Activated CD8-positive, alpha-beta T cell treated with anti-CD3 and anti-CD28 coated beads for 36 hours (primary cell): ENCODE results near the gene EPHB6. TPM values are rescaled to one million over a fixed set of nuclear protein-coding genes. Genes with fewer than 3 reads are reported as not detected.

Source experiments
- ATAC-seq: fragments of 200-7000 bp; cut with Tn5 transposase; one replicate; pipeline ENCODE4 v1.10.0; 2021; ENCODE audit warnings: mild to moderate bottlenecking, moderate library complexity
- CTCF ChIA-PET: fragments of 350-600 bp; sonication (Branson Sonifier 250); formaldehyde crosslinking; loops from one replicate; lab custom pipeline; 2021; ENCODE audit warnings: antibody characterized with exemption; lab: Charles Lee
- POLR2A ChIA-PET: fragments of 350-600 bp; sonication (Branson Sonifier 250); formaldehyde crosslinking; loops from one replicate; lab custom pipeline; 2021; ENCODE audit warnings: antibody characterized with exemption; lab: Charles Lee
- DNase-seq: peaks from one replicate; pipeline ENCODE4 v3.0.0-alpha.2; 2020
- H3K27ac Mint-ChIP-seq: one replicate; pipeline ENCODE4 v1.8.0; 2021; ENCODE audit warnings: mild to moderate bottlenecking, mixed read lengths
- H3K27me3 Mint-ChIP-seq: one replicate; pipeline ENCODE4 v1.8.0; 2021; ENCODE audit warnings: mixed read lengths
- H3K36me3 Mint-ChIP-seq: one replicate; pipeline ENCODE4 v1.8.0; 2021; ENCODE audit warnings: low read depth, mixed read lengths
- H3K4me1 Mint-ChIP-seq: one replicate; pipeline ENCODE4 v1.8.0; 2021; ENCODE audit warnings: low read depth, mixed read lengths
- H3K4me3 Mint-ChIP-seq: one replicate; pipeline ENCODE4 v1.8.0; 2021; ENCODE audit warnings: mild to moderate bottlenecking, moderate library complexity, mixed read lengths
- H3K9me3 Mint-ChIP-seq: one replicate; pipeline ENCODE4 v1.8.0; 2021; ENCODE audit warnings: mixed read lengths
- intact Hi-C: fragments of 100-400 bp; cut with micrococcal nuclease; formaldehyde crosslinking; loops from one replicate; pipeline ENCODE4 v1.10.0; 2022
- total RNA-seq, 2 experiments: library from RNA; stranded (reverse); gene quantifications; one replicate each; pipeline ENCODE4 v1.2.3, GENCODE V29; 2021
- TF ChIP-seq, protein P1 (sequence below): fragments of 200-600 bp; IDR thresholded peaks from one replicate; pipeline ENCODE4 v1.8.0; 2022; ENCODE audit warnings: antibody characterized with exemption, mild to moderate bottlenecking

The EPHB6 gene
- total RNA-seq, 2 experiments from 2014 or later = 3.5 to 5.5 TPM

DNA sequence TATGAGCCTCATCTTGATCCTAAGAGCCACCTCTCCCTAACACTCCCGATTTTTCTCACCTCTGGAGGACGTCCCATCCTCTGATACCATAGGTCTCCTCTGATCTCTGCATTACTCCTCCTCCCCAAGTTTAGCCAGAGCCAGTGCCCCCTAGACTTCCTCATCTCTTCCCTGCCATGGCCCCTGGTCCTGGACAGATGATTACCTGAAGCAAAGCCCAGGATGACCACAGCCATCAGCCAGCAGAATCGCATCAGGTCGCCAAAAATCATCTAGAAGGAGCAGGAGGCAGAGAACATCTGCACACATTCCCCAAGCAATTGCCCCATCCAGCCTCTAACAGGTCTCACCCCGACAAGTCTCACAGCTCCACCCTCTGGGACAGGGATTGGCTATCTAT is 19.0 kb downstream of the EPHB6 start:
- intact Hi-C loops = loop anchor here (10.0 kb wide), 1 partner anchor 341 kb away; no protein-coding TSS in a partner anchor
- H3K36me3 Mint-ChIP-seq = no peaks in the 10 kb centered on the region
- no peak overlapping the region for H3K27ac Mint-ChIP-seq
- H3K9me3 Mint-ChIP-seq = no peaks in the 10 kb centered on the region
- H3K27me3 Mint-ChIP-seq = no peaks in the 10 kb centered on the region
- H3K4me3 Mint-ChIP-seq = no peak overlapping the region
- ChIA-PET POLR2A (no interaction called here), CTCF (interaction anchor here (0.8 to 5.7 kb wide), 16 partner anchors 7 to 571 kb away, joined by 3 to 47 read pairs (median 8); partner anchors contain the start of gene EPHB6)
- DNase-seq = no peak
- H3K4me1 Mint-ChIP-seq = no peaks in the 10 kb centered on the region
- TF ChIP-seq, protein P1, sequence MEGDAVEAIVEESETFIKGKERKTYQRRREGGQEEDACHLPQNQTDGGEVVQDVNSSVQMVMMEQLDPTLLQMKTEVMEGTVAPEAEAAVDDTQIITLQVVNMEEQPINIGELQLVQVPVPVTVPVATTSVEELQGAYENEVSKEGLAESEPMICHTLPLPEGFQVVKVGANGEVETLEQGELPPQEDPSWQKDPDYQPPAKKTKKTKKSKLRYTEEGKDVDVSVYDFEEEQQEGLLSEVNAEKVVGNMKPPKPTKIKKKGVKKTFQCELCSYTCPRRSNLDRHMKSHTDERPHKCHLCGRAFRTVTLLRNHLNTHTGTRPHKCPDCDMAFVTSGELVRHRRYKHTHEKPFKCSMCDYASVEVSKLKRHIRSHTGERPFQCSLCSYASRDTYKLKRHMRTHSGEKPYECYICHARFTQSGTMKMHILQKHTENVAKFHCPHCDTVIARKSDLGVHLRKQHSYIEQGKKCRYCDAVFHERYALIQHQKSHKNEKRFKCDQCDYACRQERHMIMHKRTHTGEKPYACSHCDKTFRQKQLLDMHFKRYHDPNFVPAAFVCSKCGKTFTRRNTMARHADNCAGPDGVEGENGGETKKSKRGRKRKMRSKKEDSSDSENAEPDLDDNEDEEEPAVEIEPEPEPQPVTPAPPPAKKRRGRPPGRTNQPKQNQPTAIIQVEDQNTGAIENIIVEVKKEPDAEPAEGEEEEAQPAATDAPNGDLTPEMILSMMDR = no peak
- ATAC-seq = no peak

DNA sequence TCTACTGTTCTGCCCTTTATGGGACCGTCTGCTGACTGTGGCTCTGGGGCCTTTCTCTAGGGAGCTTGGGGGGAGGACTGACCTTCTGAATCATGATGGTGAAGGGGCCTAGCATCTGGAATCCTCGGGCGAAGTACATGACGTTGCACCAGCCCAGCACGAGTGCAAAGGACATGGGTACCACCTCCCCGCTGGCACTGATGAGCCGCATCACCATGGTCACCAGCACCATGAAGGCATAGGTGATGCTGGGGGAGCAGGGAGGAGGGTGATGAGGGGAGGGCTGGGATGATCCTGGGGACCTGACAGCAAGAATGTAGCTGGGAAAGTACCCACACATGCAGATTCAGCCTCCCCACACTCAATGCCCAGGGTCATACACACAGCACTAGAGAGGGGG is 19.5 kb downstream of the EPHB6 start:
- Mint-ChIP-seq H3K36me3 (no peaks in the 10 kb centered on the region), H3K4me3 (no peak overlapping the region), H3K27me3 (no peaks in the 10 kb centered on the region), H3K4me1 (no peaks in the 10 kb centered on the region), H3K9me3 (no peaks in the 10 kb centered on the region), H3K27ac (no peak overlapping the region)
- ATAC-seq (no peak), DNase-seq (no peak)
- POLR2A ChIA-PET = no interaction called here
- CTCF ChIA-PET = interaction anchor here (1.0 to 4.6 kb wide), 6 partner anchors 10 to 571 kb away, joined by 3 to 47 read pairs (median 7); no protein-coding TSS in a partner anchor
- intact Hi-C loops = loop anchor here (10.0 kb wide), 1 partner anchor 340 kb away; no protein-coding TSS in a partner anchor
- TF ChIP-seq, protein P1 = no peak

DNA sequence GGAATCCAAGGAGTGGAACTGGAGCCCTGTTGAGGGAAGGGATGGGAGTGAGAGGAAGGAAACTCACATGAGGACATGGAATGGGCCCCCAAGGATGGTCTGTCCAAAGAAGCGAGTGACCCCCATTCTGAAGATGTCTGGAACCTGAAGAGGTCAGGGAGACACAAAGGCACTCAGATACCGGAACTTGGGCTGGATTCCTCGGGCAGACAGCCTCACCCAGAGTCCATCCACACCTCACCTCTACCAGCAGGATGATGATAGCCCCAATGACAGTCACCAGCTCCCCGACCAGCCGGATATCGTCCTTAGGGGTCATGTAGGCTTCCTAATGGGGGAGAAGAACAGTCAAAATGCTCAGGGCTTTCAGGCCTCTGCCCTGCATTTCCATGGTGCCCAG is 20.0 kb downstream of the EPHB6 start:
- Mint-ChIP-seq H3K27ac (no peak overlapping the region), H3K36me3 (no peaks in the 10 kb centered on the region), H3K27me3 (no peaks in the 10 kb centered on the region), H3K9me3 (no peaks in the 10 kb centered on the region), H3K4me1 (no peaks in the 10 kb centered on the region), H3K4me3 (no peak overlapping the region)
- DNase-seq (no peak), ATAC-seq (no peak)
- ChIA-PET CTCF (interaction anchor here (1.0 to 4.6 kb wide), 5 partner anchors 10 to 572 kb away, joined by 3 to 47 read pairs (median 5); no protein-coding TSS in a partner anchor), POLR2A (no interaction called here)
- intact Hi-C loops = loop anchor here (10.0 kb wide), 1 partner anchor 340 kb away; no protein-coding TSS in a partner anchor
- TF ChIP-seq, protein P1 = no peak

DNA sequence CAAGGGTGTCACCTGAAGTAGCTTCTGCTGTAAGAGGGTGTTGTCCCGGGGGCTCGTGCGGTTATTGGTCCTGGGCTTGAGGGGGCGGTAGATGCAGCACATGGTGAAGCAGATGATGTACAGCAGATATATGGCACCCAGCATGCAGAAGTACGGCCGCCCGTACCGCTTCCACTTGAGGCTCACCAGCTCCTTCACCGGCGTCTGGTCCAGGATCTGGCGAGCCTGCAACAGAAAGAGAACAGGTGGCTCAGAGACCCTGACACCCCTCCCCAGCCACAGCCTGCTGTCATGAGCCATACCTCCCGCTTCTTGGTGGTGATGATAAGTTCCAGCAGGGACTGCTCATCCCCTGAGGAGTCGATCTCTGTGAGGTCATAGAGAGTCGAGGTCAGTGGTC is 20.6 kb downstream of the EPHB6 start:
- TF ChIP-seq, protein P1 = no peak
- ATAC-seq (no peak), DNase-seq (no peak)
- Mint-ChIP-seq H3K27ac (no peak overlapping the region), H3K9me3 (no peaks in the 10 kb centered on the region), H3K4me1 (no peaks in the 10 kb centered on the region), H3K4me3 (no peak overlapping the region), H3K27me3 (no peaks in the 10 kb centered on the region), H3K36me3 (no peaks in the 10 kb centered on the region)
- CTCF ChIA-PET = interaction anchor here (1.0 to 1.8 kb wide), 3 partner anchors 64 to 572 kb away, joined by 3 to 5 read pairs (median 4); no protein-coding TSS in a partner anchor
- intact Hi-C loops = loop anchor here (10.0 kb wide), 1 partner anchor 339 kb away; no protein-coding TSS in a partner anchor
- POLR2A ChIA-PET = no interaction called here

DNA sequence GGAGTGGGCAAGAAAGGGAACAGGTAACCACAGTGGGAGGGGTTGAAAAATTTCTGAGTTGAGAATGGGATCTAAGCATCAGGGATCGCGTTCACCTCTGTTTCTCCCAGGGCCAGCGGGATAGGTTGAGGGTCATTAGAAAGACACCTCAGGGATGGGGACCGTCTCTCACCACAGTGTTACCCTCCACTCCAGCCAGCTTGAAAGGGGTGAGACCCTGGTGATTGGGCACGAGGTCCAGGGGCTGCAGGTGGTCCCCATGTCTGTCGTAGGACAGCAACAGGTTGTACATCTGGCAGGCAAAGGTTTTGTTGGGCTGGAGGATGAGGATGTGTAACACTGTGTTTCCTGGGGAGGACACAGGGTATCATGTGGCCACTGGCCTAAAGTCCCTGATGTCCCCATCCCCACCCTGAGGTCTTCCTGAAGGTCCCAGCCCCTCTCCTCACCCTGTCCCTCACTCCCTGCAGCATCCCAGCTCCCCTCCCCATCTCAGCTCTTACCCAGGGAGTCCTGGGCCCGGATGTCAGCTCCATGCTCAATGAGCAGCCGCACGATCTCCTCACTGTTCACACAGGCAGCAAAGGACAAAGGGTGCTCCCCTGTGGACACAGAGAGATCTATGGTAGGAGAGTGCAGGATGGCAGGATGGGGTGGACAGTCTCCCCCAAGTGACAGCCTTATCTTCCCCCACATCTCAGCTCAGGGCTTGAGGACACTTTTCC is 21.5 kb downstream of the EPHB6 start:
- no peaks in the 10 kb centered on the region for H3K27me3 Mint-ChIP-seq
- H3K4me1 Mint-ChIP-seq = no peaks in the 10 kb centered on the region
- no peaks in the 10 kb centered on the region for H3K9me3 Mint-ChIP-seq

More for the DNA sequence above, 21.5 kb downstream of the EPHB6 start:
- TF ChIP-seq, protein P1 = no peak
- ChIA-PET CTCF (no interaction called here), POLR2A (no interaction called here)
- no peak overlapping the region for H3K27ac Mint-ChIP-seq
- ATAC-seq (no peak), DNase-seq (no peak)
- intact Hi-C loops = loop anchor here (10.0 kb wide), 1 partner anchor 338 kb away; no protein-coding TSS in a partner anchor
- no peaks in the 10 kb centered on the region for H3K36me3 Mint-ChIP-seq
- no peak overlapping the region for H3K4me3 Mint-ChIP-seq
